ENCODE data around the gene CCDC116.

DNA sequence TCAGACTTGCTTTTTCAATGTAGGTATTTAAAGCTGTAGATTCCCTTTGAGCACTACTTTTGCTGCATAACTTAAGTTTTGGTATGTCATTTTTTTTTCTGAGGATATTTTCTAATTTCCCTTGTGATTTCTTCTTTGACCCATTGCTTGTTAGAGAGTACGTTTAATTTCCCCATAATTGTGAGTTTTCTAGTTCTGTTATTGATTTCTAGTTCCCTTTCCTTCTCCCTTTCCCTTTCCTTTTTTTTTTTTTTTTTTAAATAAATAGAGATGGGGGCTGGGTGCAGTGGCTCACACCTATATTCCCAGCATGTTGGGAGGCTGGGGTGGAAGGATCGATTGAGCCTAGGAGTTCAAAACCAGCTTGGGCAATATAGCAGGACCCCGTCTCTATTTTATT, 34.3 kb upstream of the CCDC116 start:
- TF ChIP-seq POLR2AphosphoS5 (IDR thresholded peaks at IDR 0.05; ENCODE audit: low read depth): no peak
- TF ChIP-seq, protein P1, sequence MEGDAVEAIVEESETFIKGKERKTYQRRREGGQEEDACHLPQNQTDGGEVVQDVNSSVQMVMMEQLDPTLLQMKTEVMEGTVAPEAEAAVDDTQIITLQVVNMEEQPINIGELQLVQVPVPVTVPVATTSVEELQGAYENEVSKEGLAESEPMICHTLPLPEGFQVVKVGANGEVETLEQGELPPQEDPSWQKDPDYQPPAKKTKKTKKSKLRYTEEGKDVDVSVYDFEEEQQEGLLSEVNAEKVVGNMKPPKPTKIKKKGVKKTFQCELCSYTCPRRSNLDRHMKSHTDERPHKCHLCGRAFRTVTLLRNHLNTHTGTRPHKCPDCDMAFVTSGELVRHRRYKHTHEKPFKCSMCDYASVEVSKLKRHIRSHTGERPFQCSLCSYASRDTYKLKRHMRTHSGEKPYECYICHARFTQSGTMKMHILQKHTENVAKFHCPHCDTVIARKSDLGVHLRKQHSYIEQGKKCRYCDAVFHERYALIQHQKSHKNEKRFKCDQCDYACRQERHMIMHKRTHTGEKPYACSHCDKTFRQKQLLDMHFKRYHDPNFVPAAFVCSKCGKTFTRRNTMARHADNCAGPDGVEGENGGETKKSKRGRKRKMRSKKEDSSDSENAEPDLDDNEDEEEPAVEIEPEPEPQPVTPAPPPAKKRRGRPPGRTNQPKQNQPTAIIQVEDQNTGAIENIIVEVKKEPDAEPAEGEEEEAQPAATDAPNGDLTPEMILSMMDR (conservative IDR thresholded peaks at IDR 0.05; ENCODE audit: low read depth in 2 of 2): no peak
- TF ChIP-seq EZH2 (IDR thresholded peaks at IDR 0.05; ENCODE audit: low read depth, unreplicated experiment): no peak
- TF ChIP-seq NANOG (IDR thresholded peaks at IDR 0.05; ENCODE audit: borderline replicate concordance): no peak
- no peak for TF ChIP-seq EZH2phosphoT487 (IDR thresholded peaks at IDR 0.05; ENCODE audit: unreplicated experiment)
- TF ChIP-seq CREB1 (CRISPR knock-in tag; IDR thresholded peaks at IDR 0.05; ENCODE audit: low read depth): no peak
- no peak for TF ChIP-seq REST (IDR thresholded peaks at IDR 0.05; ENCODE audit: unreplicated experiment)
- TF ChIP-seq STAT1 (IDR thresholded peaks at IDR 0.05; ENCODE audit: unreplicated experiment): no peak
- no peak for TF ChIP-seq JUNB (IDR thresholded peaks at IDR 0.05; ENCODE audit: unreplicated experiment)
- no peak for TF ChIP-seq ETS1 (IDR thresholded peaks at IDR 0.05)

Data from GM23338 (cell line).